ACC112 (cell line): ENCODE results near the gene KRT75.
A peak's percentile ranks its signal among the peaks of the same experiment; 100 is the strongest.
"Not testable (repeated sequence)": the region's sequence is repeated elsewhere in the genome, so short reads cannot be mapped to it uniquely, and the experiment has no call there.

Experiments
- H2AFZ ChIP-seq: fragments of 200-600 bp; sonication (generic); one replicate; pipeline ENCODE4 v1.6.0; 2017; ENCODE audit warnings: antibody characterized with exemption, low read length; ENCODE audit not compliant: unreplicated experiment
- H3K27ac ChIP-seq: fragments of 200-600 bp; sonication (generic); 2 replicates; pipeline ENCODE4 v1.5.1; 2014; ENCODE audit warnings: low read depth, mild to moderate bottlenecking, antibody characterized with exemption, low read length, moderate library complexity
- H3K27me3 ChIP-seq: fragments of 200-600 bp; sonication (generic); 2 replicates; pipeline ENCODE4 v1.6.1; 2014; ENCODE audit warnings: mild to moderate bottlenecking, antibody characterized with exemption, low read length, moderate library complexity, mixed read lengths; ENCODE audit not compliant: insufficient read depth
- H3K36me3 ChIP-seq: fragments of 200-600 bp; sonication (generic); 2 replicates; pipeline ENCODE4 v1.6.1; 2016; ENCODE audit warnings: mild to moderate bottlenecking, antibody characterized with exemption, low read length, moderate library complexity, mixed read lengths; ENCODE audit not compliant: insufficient read depth
- H3K4me1 ChIP-seq: fragments of 200-600 bp; sonication (generic); one replicate; pipeline ENCODE4 v1.6.1; 2016; ENCODE audit warnings: low read length, mixed read lengths; ENCODE audit not compliant: insufficient read depth, unreplicated experiment, control insufficient read depth
- H3K4me3 ChIP-seq: fragments of 200-600 bp; sonication (generic); 2 replicates; pipeline ENCODE4 v1.5.1; 2014; ENCODE audit warnings: mild to moderate bottlenecking, low read depth, low read length
- H3K79me2 ChIP-seq: fragments of 200-600 bp; sonication (generic); one replicate; pipeline ENCODE4 v1.6.0; 2016; ENCODE audit warnings: low read length; ENCODE audit not compliant: control insufficient read depth, unreplicated experiment, insufficient read depth

The KRT75 gene

DNA sequence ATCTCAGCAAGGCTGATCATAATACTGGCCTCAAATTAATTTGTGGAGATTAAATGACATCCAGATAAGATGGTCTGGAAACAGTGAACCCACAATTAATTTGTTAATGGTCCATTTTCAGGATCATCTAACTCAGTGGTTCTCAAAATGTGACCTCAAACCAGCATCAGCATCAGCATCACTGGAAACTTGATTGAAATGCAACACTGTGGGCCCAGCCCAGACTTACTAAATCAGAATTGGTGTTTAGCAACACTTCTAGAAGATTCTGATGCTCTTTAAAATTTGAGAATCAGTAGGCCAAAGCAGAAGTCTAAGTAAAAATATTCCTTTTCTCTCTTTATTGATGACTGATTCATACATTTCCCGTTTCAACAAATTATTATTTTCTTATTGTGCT lies 17.4 kb downstream of the KRT75 start:
- no peak overlapping the region for H3K4me3 ChIP-seq
- peaks cover 20% of the 10 kb centered on the region for H3K4me1 ChIP-seq
- H3K27ac ChIP-seq: peak overlapping the region; percentile 89

DNA sequence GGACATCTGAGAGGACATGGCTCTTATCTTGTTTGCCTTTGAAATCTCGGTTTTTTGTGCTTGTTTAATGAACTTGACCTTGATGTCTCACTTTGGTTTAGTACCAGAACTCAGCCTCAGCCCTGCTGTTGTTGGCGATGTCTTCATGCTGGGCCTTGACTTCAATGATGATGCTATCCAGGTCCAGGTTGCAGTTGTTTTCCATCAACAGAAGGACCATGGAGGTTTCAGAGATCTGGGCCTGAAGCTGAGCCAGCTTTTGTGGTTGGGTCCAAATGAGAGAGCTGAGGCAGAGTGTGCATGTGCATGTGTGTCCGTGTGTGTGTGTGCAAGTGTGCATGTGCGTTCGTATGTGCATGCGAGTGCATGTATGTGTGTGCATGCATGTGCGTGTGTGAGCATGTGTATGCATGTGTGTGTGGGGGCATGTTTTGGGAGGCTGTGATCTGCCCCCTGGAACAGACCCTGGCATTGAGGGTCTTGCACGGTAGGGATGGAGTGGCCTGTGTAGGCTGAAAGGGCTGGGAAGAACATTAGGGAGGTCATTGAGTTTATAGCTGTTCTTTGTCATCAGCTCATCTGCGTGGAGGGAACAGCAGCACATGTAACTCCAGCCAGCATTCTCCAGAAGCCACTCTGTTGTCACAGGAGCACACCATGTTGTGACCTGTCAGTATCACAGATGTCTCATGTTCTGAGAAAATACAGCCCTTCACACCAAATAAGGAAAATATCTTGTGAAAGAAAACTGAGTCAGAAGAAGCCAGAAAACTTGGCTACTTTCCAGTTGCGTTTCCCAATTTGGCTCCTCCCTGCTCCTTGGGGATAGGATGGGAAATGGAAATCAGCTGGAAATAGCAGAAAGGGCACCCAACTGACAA lies 18.1 kb downstream of the KRT75 start:
- Histone ChIP-seq H3K4me3 (no peak overlapping the region; the same call in 1 of the 2 replicates), H3K4me1 (peaks cover 20% of the 10 kb centered on the region), H3K79me2 (no peaks in the 10 kb centered on the region), H3K27ac (peak overlapping the region; percentile 89), H2AFZ (peak overlapping the region; percentile 27), H3K36me3 (no peaks in the 10 kb centered on the region), H3K27me3 (no peaks in the 10 kb centered on the region)

More for the DNA sequence above, 17.4 kb downstream of the KRT75 start:
- Histone ChIP-seq H2AFZ (peak overlapping the region; percentile 27), H3K27me3 (0 out of 2 replicates have a peak, but pooled peaks cover 4% of the 10 kb centered on the region), H3K36me3 (no peaks in the 10 kb centered on the region), H3K79me2 (no peaks in the 10 kb centered on the region)

- no peaks in the 10 kb centered on the region for H3K27me3 ChIP-seq
- no peak overlapping the region for H3K27ac ChIP-seq
- no peak overlapping the region for H2AFZ ChIP-seq
- H3K4me1 ChIP-seq: peaks cover 20% of the 10 kb centered on the region
- no peak overlapping the region for H3K4me3 ChIP-seq
- H3K79me2 ChIP-seq: no peaks in the 10 kb centered on the region
- no peaks in the 10 kb centered on the region for H3K36me3 ChIP-seq
Measured at GRCh38 chr12:52414936-52415335, 19.2 kb downstream of the KRT75 start.

DNA sequence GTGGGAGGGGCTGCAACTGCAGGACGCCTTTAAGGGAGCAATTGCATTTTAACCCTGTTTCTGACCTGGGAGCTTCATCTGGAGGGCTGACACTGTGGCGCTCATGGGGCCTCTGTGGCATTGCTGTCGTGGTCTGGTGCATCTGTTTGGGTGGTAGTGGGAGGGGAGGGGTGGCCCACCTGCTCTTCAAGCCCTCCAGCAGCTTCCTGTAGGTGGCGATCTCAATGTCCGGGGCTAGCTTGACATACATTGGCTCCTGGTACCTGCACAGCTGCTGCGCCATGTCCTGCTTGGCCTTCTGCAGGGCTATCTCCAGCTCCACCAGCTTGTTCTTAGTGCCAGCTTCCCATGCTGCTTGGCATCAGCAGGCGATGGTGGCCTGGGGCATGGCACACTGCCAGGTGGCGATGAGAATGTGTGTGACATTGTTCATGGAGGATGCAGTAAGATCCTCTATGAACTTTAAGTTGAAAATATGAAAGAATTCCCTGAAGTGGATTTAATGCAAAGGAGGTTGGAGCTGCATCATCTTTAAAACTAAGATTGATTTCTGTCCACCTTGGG lies 20.3 kb downstream of the KRT75 start:
- no peak overlapping the region for H3K4me3 ChIP-seq
- no peaks in the 10 kb centered on the region for H3K79me2 ChIP-seq
- no peak overlapping the region for H3K27ac ChIP-seq
- no peak overlapping the region for H2AFZ ChIP-seq
- H3K27me3 ChIP-seq: no peaks in the 10 kb centered on the region
- H3K4me1 ChIP-seq: peaks cover 20% of the 10 kb centered on the region
- H3K36me3 ChIP-seq: no peaks in the 10 kb centered on the region

- peaks cover 20% of the 10 kb centered on the region for H3K4me1 ChIP-seq
- no peak overlapping the region for H3K27ac ChIP-seq
- H3K36me3 ChIP-seq: no peaks in the 10 kb centered on the region
- H3K4me3 ChIP-seq: no peak overlapping the region
- H2AFZ ChIP-seq: no peak overlapping the region
- no peaks in the 10 kb centered on the region for H3K79me2 ChIP-seq
- H3K27me3 ChIP-seq: no peaks in the 10 kb centered on the region
Measured at GRCh38 chr12:52413202-52413601, 21.0 kb downstream of the KRT75 start.

GRCh38 chr12:52411815-52412214 lies 22.4 kb downstream of the KRT75 start:
- no peak overlapping the region for H3K27ac ChIP-seq
- H3K27me3 ChIP-seq: no peaks in the 10 kb centered on the region
- H3K4me1 ChIP-seq: peaks cover 15% of the 10 kb centered on the region
- no peaks in the 10 kb centered on the region for H3K36me3 ChIP-seq
- H3K4me3 ChIP-seq: no peak overlapping the region
- H3K79me2 ChIP-seq: no peaks in the 10 kb centered on the region
- no peak overlapping the region for H2AFZ ChIP-seq

DNA sequence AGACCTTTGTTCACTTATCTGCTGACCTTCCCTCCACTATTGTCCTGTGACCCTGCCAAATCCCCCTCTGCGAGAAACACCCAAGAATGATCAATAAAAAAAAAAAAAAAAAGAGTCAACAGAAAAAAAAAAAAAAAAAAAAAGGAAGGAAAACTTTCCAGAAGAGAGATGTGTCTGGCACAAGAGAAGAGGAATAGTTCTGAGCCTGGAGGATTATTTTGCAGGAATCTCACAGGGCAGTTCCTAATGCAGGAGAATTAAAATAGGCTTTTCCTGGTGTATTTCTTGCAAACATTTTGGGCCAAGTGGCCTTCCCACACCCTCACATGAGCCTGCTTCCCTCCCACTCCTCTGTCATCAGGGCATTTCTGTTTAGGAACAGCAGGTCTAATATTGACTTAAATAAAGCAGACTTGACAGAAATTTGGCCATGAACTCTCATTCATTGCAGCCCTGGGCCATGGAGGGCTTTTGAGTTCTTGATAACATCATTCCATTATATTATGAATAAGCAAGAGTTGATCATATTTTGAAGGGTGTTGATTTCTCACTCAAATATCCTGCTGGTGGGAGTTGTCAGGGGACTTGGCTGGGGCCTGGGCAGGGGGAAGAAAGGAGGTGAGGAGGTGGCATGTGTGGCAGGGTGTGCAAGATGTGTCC lies 23.5 kb downstream of the KRT75 start:
- not testable (repeated sequence) for H3K4me1 ChIP-seq, H3K4me3 ChIP-seq, H3K27ac ChIP-seq, H3K27me3 ChIP-seq, H2AFZ ChIP-seq, H3K36me3 ChIP-seq, H3K79me2 ChIP-seq

- no peak overlapping the region for H3K4me3 ChIP-seq
- no peaks in the 10 kb centered on the region for H3K27me3 ChIP-seq
- H3K27ac ChIP-seq: no peak overlapping the region
Measured at GRCh38 chr12:52407918-52408317, 26.3 kb downstream of the KRT75 start.

DNA sequence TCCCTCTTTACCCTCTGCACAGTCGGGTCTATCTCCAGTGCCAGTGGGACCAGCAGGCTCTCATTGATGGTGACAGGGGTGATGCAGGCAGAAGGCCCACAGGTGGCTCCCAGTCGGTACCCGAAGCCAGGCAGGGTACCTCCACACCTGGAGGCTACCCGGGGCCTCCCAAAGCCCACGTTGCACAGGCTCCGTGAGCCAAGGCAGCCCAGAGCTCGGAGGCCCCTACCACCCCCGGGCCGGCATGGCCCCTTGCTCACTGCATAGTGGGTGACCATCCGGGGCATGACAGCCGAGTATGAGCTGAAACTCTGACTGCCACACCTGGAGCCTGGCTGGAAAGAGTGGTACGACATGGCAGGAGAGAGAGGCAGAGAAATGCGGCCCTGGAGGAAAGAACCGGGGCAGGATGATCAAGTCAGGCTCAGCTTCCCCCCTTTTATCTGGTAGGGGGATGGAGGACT lies 28.2 kb downstream of the KRT75 start, which contains the start of gene KRT82:
Gene KRT82 (minus strand): TSS at position 414 of the 464 bp plus-strand sequence. CDS start 58 bp downstream, at position 356.
- H3K4me3 ChIP-seq: no peak within 1 kb of the TSS
- H3K79me2 ChIP-seq: no peaks in the 10 kb centered on the region
- no peaks in the 10 kb centered on the region for H3K4me1 ChIP-seq
- H2AFZ ChIP-seq: no peak within 1 kb of the TSS
- no peaks in the 10 kb centered on the region for H3K27me3 ChIP-seq
- no peak within 1 kb of the TSS for H3K27ac ChIP-seq
- H3K36me3 ChIP-seq: no peaks in the 10 kb centered on the region

More at GRCh38 chr12:52407918-52408317, 26.3 kb downstream of the KRT75 start:
- Histone ChIP-seq H3K4me1 (no peaks in the 10 kb centered on the region), H3K36me3 (no peaks in the 10 kb centered on the region), H2AFZ (no peak overlapping the region), H3K79me2 (no peaks in the 10 kb centered on the region)

DNA sequence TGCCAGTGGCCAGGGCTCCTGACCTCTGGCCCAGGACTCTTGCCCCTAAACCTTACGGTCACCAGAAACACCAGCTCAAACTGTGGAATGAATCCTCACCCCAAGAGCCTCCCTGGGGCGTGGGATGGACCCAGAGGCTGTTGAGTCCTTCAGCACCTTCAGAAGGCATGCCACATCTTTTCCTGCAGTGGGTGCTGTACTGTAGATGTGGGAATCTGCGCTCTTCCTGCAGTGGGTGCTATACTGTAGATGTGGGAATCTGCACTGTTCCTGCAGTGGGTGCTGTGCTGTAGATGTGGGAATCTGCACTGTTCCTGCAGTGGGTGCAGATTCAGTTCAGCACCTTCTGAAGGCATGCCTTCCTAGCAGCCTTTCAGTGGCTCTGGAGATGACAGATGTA lies 29.2 kb downstream of the KRT75 start:
- Histone ChIP-seq H3K4me3 (no peak overlapping the region), H3K36me3 (no peaks in the 10 kb centered on the region), H3K27ac (no peak overlapping the region), H2AFZ (no peak overlapping the region), H3K4me1 (no peaks in the 10 kb centered on the region), H3K27me3 (no peaks in the 10 kb centered on the region), H3K79me2 (no peaks in the 10 kb centered on the region)
